Lung (tissue), 12 donors: ENCODE results near the gene ALDH3B1. TPM values are rescaled to one million over a fixed set of nuclear protein-coding genes. Genes with fewer than 3 reads are reported as not detected.
"Not testable (repeated sequence)": the region's sequence is repeated elsewhere in the genome, so short reads cannot be mapped to it uniquely, and the experiment has no call there.

Experiments used
- ATAC-seq: fragments of 200-7000 bp; cut with Tn5 transposase; one replicate; pipeline ENCODE4 v1.9.1; 2020; ENCODE audit warnings: moderate number of reproducible peaks; ENCODE audit not compliant: insufficient read depth, low FRiP score
- DNase-seq, 3 donors: peaks; one replicate each; pipeline ENCODE4 v3.0.0-alpha.2; 2013 to 2017
- H3K27ac ChIP-seq, 2 donors: one replicate each; pipeline ENCODE4 v1.5.1; 2013; ENCODE audit warnings: mild to moderate bottlenecking in 2 of 2, moderate library complexity in 2 of 2, control low read depth in 1 of 2, inconsistent platforms in 1 of 2, low read depth in 1 of 2, low read length in 1 of 2
- H3K27me3 ChIP-seq, 3 donors: one replicate each; pipeline ENCODE4 v1.5.1; 2013; ENCODE audit warnings: low read length in 2 of 3; ENCODE audit not compliant: control insufficient read depth in 3 of 3, insufficient read depth in 3 of 3
- H3K36me3 ChIP-seq, 4 donors: one replicate each; pipeline ENCODE4 v1.5.1; 2013; ENCODE audit warnings: low read length in 4 of 4, mild to moderate bottlenecking in 1 of 4, moderate library complexity in 1 of 4; ENCODE audit not compliant: control insufficient read depth in 4 of 4, insufficient read depth in 4 of 4
- H3K4me1 ChIP-seq, 5 donors: one replicate each; pipeline ENCODE4 v1.5.1; 2013; ENCODE audit warnings: low read length in 5 of 5, mild to moderate bottlenecking in 2 of 5, moderate library complexity in 1 of 5; ENCODE audit not compliant: control insufficient read depth in 5 of 5, insufficient read depth in 5 of 5
- H3K4me3 ChIP-seq: one replicate; pipeline ENCODE4 v1.5.1; 2013; ENCODE audit warnings: mild to moderate bottlenecking, control low read depth, moderate library complexity
- H3K9ac ChIP-seq, 2 donors: one replicate each; pipeline ENCODE4 v1.5.1; 2013; ENCODE audit warnings: low read length in 2 of 2, control low read depth in 1 of 2; ENCODE audit not compliant: insufficient read depth in 1 of 2
- H3K9me3 ChIP-seq, 4 donors: one replicate each; pipeline ENCODE4 v1.5.1; 2013; ENCODE audit warnings: low read length in 3 of 4, mild to moderate bottlenecking in 1 of 4, moderate library complexity in 1 of 4; ENCODE audit not compliant: control insufficient read depth in 4 of 4, insufficient read depth in 3 of 4
- WGBS, 2 donors: extraction: QIAGEN DNeasy Blood & Tissue Kit; methylation state at CpG; one replicate each; pipeline ENCODE4 v1.1.7; 2013; 5-methylcytosine and 5-hydroxymethylcytosine counted together
- polyA plus RNA-seq, 2 donors: library from polyadenylated mRNA; stranded (reverse); fragments of 200-250 nt; gene quantifications; one replicate each; pipeline ENCODE4 v1.2.1, GENCODE V29; 2013
- total RNA-seq, 2 donors: library from RNA; depleted of rRNA in 1 of 2; stranded (reverse); fragments of >200 nt in 1 of 2; gene quantifications; one replicate each; pipeline ENCODE4 v1.2.1, GENCODE V29; 2014 to 2021
- TF ChIP-seq, protein P1 (sequence below): IDR thresholded peaks from 2 replicates; pipeline ENCODE4 v1.5.1; 2012; ENCODE audit warnings: mild to moderate bottlenecking; ENCODE audit errors: control extremely low read depth, extremely low read depth
- donor health status: control.
- donor health status: control.
- donor health status: Bipolar disorder and iron deficiency.
- donor health status: healthy.
- donor health status: DM: yes; HTN: yes; CAD: no.

ALDH3B1 gene
- total and polyA plus RNA-seq, 4 donors: 45.6 to 165 (median 90.3) TPM

DNA sequence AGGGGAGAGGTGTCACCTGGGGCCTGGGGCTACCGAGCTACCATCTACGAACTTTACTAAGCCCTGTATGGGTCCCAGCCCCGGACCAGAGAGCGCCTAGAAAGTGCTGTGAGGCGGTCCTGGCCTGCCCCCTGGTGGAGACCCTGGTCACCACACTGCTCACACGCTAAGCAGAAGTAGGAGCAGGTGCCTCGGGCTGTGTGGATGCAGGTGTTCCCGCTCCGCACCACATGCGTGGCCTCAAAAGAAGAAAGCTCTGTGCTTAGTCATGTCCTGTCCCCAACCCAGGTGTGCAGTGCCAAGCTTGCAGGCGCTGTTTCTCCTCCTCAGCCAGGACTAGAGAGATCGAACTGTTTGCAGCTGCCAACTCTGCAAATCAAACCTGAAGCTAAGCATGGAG lies 16.3 kb upstream of the ALDH3B1 start:
- 39% methylated on average over 12 of the region's 12 CpGs for WGBS, 2 donors
- not testable (repeated sequence) for H3K9ac ChIP-seq, H3K4me3 ChIP-seq, H3K27ac ChIP-seq, ATAC-seq, H3K9me3 ChIP-seq, H3K36me3 ChIP-seq, H3K27me3 ChIP-seq, H3K4me1 ChIP-seq, DNase-seq
- TF ChIP-seq, protein P1, sequence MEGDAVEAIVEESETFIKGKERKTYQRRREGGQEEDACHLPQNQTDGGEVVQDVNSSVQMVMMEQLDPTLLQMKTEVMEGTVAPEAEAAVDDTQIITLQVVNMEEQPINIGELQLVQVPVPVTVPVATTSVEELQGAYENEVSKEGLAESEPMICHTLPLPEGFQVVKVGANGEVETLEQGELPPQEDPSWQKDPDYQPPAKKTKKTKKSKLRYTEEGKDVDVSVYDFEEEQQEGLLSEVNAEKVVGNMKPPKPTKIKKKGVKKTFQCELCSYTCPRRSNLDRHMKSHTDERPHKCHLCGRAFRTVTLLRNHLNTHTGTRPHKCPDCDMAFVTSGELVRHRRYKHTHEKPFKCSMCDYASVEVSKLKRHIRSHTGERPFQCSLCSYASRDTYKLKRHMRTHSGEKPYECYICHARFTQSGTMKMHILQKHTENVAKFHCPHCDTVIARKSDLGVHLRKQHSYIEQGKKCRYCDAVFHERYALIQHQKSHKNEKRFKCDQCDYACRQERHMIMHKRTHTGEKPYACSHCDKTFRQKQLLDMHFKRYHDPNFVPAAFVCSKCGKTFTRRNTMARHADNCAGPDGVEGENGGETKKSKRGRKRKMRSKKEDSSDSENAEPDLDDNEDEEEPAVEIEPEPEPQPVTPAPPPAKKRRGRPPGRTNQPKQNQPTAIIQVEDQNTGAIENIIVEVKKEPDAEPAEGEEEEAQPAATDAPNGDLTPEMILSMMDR: peak; percentile 30

DNA sequence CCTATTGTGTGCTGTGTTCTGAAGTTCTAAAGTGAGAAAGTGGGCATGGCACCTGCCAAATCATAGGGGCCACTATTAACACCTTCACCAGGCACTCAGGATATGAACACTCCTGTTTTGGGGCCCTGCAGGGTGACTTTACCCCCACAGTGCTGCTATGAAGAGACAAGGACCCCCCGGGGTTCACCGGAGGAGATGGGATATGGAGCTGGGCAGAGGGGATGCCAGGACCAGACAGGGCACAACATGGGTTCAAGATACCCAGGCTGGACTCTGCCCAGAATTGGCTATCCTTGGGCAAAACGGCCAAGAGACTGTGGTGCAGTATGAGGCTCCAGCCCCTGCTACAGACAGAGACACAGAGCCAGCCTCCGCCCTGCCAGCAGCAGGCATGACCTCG lies 15.7 kb upstream of the ALDH3B1 start:
- H3K36me3 ChIP-seq, H3K27ac ChIP-seq, H3K27me3 ChIP-seq, ATAC-seq, H3K9me3 ChIP-seq, H3K4me3 ChIP-seq, H3K4me1 ChIP-seq, DNase-seq, H3K9ac ChIP-seq: not testable (repeated sequence)
- WGBS, 2 donors: 95 to 99% methylated on average over 5 of the region's 5 CpGs

DNA sequence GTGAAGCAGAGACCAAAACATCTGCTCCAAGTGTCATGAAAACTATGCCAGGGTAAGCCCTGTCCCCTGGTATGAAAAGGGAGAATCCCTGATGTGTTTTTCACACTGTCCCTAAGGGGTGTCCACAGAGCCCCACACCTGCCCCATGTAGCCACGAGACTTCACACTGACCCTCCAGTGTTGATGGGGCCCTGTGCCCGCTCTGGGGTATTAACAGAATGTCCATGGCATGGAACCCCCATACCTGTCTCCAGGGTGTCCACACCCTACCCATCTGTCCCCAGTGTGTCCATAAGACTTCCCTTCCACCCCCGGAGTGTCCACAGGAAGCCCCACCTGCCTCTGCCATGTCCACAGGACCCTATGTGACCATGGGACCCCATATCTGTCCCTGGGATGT lies 15.0 kb upstream of the ALDH3B1 start:
- H3K4me1 ChIP-seq, H3K27ac ChIP-seq, H3K36me3 ChIP-seq, H3K27me3 ChIP-seq, H3K4me3 ChIP-seq, H3K9me3 ChIP-seq, H3K9ac ChIP-seq, ATAC-seq, DNase-seq: not testable (repeated sequence)
- 93 to 97% methylated on average over 3 of the region's 3 CpGs for WGBS, 2 donors

DNA sequence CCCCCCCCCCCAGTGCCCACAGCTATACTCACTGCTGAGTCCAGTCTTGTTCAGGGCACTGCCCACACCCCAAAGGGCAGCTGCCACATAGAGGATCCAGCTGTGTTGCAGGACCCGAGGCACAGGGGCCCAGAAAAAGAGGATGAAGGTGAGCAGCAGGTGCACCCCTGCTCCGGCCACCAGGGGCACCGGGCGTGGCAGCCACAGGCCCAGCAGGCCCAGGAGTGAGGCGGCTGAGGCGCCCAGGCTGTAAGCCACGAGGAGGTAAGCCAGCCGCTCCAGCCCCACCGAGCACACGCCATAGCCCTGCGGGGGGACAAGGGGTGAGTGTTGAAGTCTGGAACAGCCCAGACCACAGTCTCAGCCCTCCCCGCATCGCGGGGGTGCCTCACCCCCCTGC lies 14.5 kb upstream of the ALDH3B1 start:
- ATAC-seq, H3K4me1 ChIP-seq, H3K9ac ChIP-seq, DNase-seq, H3K27me3 ChIP-seq, H3K9me3 ChIP-seq, H3K4me3 ChIP-seq, H3K27ac ChIP-seq, H3K36me3 ChIP-seq: not testable (repeated sequence)
- 90 to 93% methylated on average over 11 to 14 of the region's 14 CpGs for WGBS, 2 donors

DNA sequence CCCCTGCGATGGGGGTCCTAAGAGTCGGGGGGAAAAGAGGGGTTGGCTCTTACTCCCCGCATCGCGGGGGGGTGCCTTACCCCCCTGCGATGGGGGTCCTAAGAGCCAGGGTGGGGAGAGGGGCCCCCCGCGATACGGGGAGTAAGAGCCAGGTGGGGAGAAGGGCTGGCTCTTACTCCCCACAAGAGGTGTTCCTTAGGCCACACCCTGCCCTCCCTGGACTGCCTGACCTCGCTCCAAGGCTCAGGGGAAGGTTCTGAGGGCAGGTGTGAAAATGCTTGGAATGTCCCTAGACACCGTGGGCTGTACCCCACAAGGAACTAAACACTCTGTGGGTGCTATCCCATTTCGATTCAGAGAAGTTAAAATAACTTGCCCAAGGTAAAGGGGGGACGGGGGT lies 14.1 kb upstream of the ALDH3B1 start:
- Histone ChIP-seq H3K9ac (no peak overlapping the region), H3K4me3 (no peak overlapping the region), H3K36me3 (peaks cover 0 to 7% (median 0%) of the 10 kb centered on the region in 4 donors), H3K9me3 (no peaks in the 10 kb centered on the region), H3K27ac (no peak overlapping the region), H3K4me1 (peaks cover 0 to 5% (median 0%) of the 10 kb centered on the region in 5 donors), H3K27me3 (peaks cover 0 to 2% (median 0%) of the 10 kb centered on the region in 3 donors)
- TF ChIP-seq, protein P1: no peak
- DNase-seq (no peak), ATAC-seq (no peak)
- 84 to 94% methylated on average over 13 of the region's 13 CpGs for WGBS, 2 donors
